Endodermal cell (in vitro differentiated cells): ENCODE data around the gene MEF2B. TPM values are rescaled to one million over a fixed set of nuclear protein-coding genes. Genes with fewer than 3 reads are reported as not detected.

ENCODE experiments used
- DNase-seq: peaks from one replicate; pipeline ENCODE4 v3.0.0-alpha.2; 2017
- H3K27ac ChIP-seq: 2 replicates; pipeline ENCODE4 v1.5.1; 2013; ENCODE audit warnings: mild to moderate bottlenecking, low read depth, low read length, moderate library complexity
- H3K27me3 ChIP-seq: 2 replicates; pipeline ENCODE4 v1.6.1; 2013; ENCODE audit warnings: mild to moderate bottlenecking, low read length, moderate library complexity; ENCODE audit not compliant: insufficient read depth, control insufficient read depth, poor library complexity, severe bottlenecking
- H3K36me3 ChIP-seq: 2 replicates; pipeline ENCODE4 v1.7.0; 2013; ENCODE audit warnings: mild to moderate bottlenecking, low read length, moderate library complexity; ENCODE audit not compliant: control insufficient read depth, insufficient read depth
- H3K4me1 ChIP-seq: one replicate; pipeline ENCODE4 v1.7.0; 2013; ENCODE audit warnings: low read length; ENCODE audit not compliant: control insufficient read depth, insufficient read depth
- H3K4me3 ChIP-seq: 2 replicates; pipeline ENCODE4 v1.5.1; 2013; ENCODE audit warnings: mild to moderate bottlenecking, low read length, moderate library complexity
- H3K9ac ChIP-seq: 2 replicates; pipeline ENCODE4 v1.6.1; 2013; ENCODE audit warnings: mild to moderate bottlenecking, low read length, moderate library complexity; ENCODE audit not compliant: poor library complexity, severe bottlenecking; ENCODE audit errors: extremely low read depth
- H3K9me3 ChIP-seq: 2 replicates; pipeline ENCODE4 v1.6.1; 2013; ENCODE audit warnings: mild to moderate bottlenecking, low read length, moderate library complexity; ENCODE audit not compliant: control insufficient read depth
- H3K27ac Mint-ChIP-seq: 2 replicates; pipeline ENCODE4 v1.8.0; 2020; ENCODE audit warnings: mixed read lengths
- H3K27me3 Mint-ChIP-seq: 2 replicates; pipeline ENCODE4 v1.8.0; 2021; ENCODE audit warnings: mild to moderate bottlenecking, mixed read lengths; ENCODE audit not compliant: insufficient read depth
- H3K36me3 Mint-ChIP-seq: 2 replicates; pipeline ENCODE4 v1.8.0; 2020; ENCODE audit warnings: low read depth, mixed read lengths
- H3K4me1 Mint-ChIP-seq: 2 replicates; pipeline ENCODE4 v1.8.0; 2020; ENCODE audit warnings: mixed read lengths
- H3K4me3 Mint-ChIP-seq: 2 replicates; pipeline ENCODE4 v1.8.0; 2020; ENCODE audit warnings: mild to moderate bottlenecking, moderate library complexity, mixed read lengths
- H3K9me3 Mint-ChIP-seq: 2 replicates; pipeline ENCODE4 v1.8.0; 2020; ENCODE audit warnings: mild to moderate bottlenecking, mixed read lengths
- CTCF ChIP-seq: fragments of 200-600 bp; sonication (generic); conservative IDR thresholded peaks from 2 replicates; pipeline ENCODE4 v1.5.0; 2021; ENCODE audit warnings: antibody characterized with exemption, mild to moderate bottlenecking
- WGBS, 2 experiments: methylation state at CpG; one replicate each; pipeline versions ENCODE4 v1.1.5 to v1.1.7; 2013; ENCODE audit warnings: missing lambda C conversion rate in 2 of 2, mixed read lengths in 1 of 2; ENCODE audit not compliant: insufficient coverage in 1 of 2, insufficient read length in 1 of 2; 5-methylcytosine and 5-hydroxymethylcytosine counted together
- total RNA-seq, 2 donors: library from RNA; stranded (reverse); fragmentation: NEBNext Ultra II Directional in 1 of 2; extraction: Animal tissue kit (Norgen Biotek cat#: 25700) in 1 of 2; gene quantifications; 2 replicates in 1 of 2; 3 replicates in 1 of 2; pipeline ENCODE4 v1.2.1, GENCODE V29; 2021

MEF2B gene
- total RNA-seq, 2 donors from 2014 or later, result 1.2 to 1.6 TPM

GRCh38 chr19:19205416-19206410 lies 35.6 kb upstream of the MEF2B start:
- peaks cover 58% of the 10 kb centered on the region for H3K27me3 Mint-ChIP-seq

GRCh38 chr19:19204181-19204580 lies 34.1 kb upstream of the MEF2B start:
- peaks cover 19% of the 10 kb centered on the region for H3K36me3 Mint-ChIP-seq
- peaks cover 3% of the 10 kb centered on the region for H3K9me3 Mint-ChIP-seq
- peak; percentile 16 for TF ChIP-seq CTCF
- Histone ChIP-seq H3K36me3 (peaks cover 17% of the 10 kb centered on the region), H3K27ac (no peak overlapping the region), H3K9me3 (no peaks in the 10 kb centered on the region), H3K9ac (no peak overlapping the region), H3K4me1 (no peaks in the 10 kb centered on the region), H3K4me3 (peak overlapping the region; percentile 96), H3K27me3 (peaks cover 33% of the 10 kb centered on the region)
- WGBS, 2 experiments, result 62 to 72% methylated on average over 5 to 13 of the region's 13 CpGs
- peaks cover 42% of the 10 kb centered on the region for H3K27me3 Mint-ChIP-seq
- H3K4me1 Mint-ChIP-seq, result peaks cover 12% of the 10 kb centered on the region
- no peak overlapping the region for H3K27ac Mint-ChIP-seq
- peak overlapping the region; percentile 86 for H3K4me3 Mint-ChIP-seq
- DNase-seq, result no peak

More at GRCh38 chr19:19205416-19206410, 35.6 kb upstream of the MEF2B start:
- no peak for DNase-seq
- Mint-ChIP-seq H3K27ac (no peak overlapping the region), H3K4me1 (peaks cover 12% of the 10 kb centered on the region), H3K9me3 (peaks cover 3% of the 10 kb centered on the region), H3K36me3 (peaks cover 11% of the 10 kb centered on the region), H3K4me3 (no peak overlapping the region)
- Histone ChIP-seq H3K4me1 (no peaks in the 10 kb centered on the region), H3K9me3 (no peaks in the 10 kb centered on the region), H3K9ac (no peak overlapping the region), H3K27ac (no peak overlapping the region), H3K36me3 (peaks cover 11% of the 10 kb centered on the region), H3K4me3 (no peak overlapping the region), H3K27me3 (peaks cover 48% of the 10 kb centered on the region)
- TF ChIP-seq CTCF, result no peak
- 65 to 74% methylated on average over 11 to 14 of the region's 14 CpGs for WGBS, 2 experiments

GRCh38 chr19:19203012-19203856 lies 33.2 kb upstream of the MEF2B start, which contains the start of gene NR2C2AP:
Gene NR2C2AP (minus strand): TSS chr19:19203414. CDS start chr19:19203060, 354 bp downstream.
- Histone ChIP-seq H3K4me3 (peak within 1 kb of the TSS; percentile 96), H3K9me3 (no peaks in the 10 kb centered on the region), H3K4me1 (no peaks in the 10 kb centered on the region), H3K27me3 (peaks cover 27% of the 10 kb centered on the region), H3K36me3 (peaks cover 19% of the 10 kb centered on the region), H3K27ac (peak within 1 kb of the TSS; percentile 24), H3K9ac (peak within 1 kb of the TSS; percentile 72)
- DNase-seq, result peak; percentile 93
- no peak for TF ChIP-seq CTCF
- peak within 1 kb of the TSS; percentile 94 for H3K27ac Mint-ChIP-seq
- peaks cover 25% of the 10 kb centered on the region for H3K36me3 Mint-ChIP-seq
- H3K4me1 Mint-ChIP-seq, result peaks cover 12% of the 10 kb centered on the region
- WGBS, 2 experiments, result 11 to 18% methylated on average over 23 to 60 of the region's 60 CpGs
- peaks cover 3% of the 10 kb centered on the region for H3K9me3 Mint-ChIP-seq
- H3K27me3 Mint-ChIP-seq, result peaks cover 35% of the 10 kb centered on the region
- H3K4me3 Mint-ChIP-seq, result peak within 1 kb of the TSS; percentile 86
